ENCODE results near the gene BAHD1. TPM values are rescaled to one million over a fixed set of nuclear protein-coding genes. Genes with fewer than 3 reads are reported as not detected.
"Not testable (repeated sequence)": the region's sequence is repeated elsewhere in the genome, so short reads cannot be mapped to it uniquely, and the experiment has no call there.

The BAHD1 gene
- total RNA-seq, 1 donor from 2014 or later = 9.5 TPM

DNA sequence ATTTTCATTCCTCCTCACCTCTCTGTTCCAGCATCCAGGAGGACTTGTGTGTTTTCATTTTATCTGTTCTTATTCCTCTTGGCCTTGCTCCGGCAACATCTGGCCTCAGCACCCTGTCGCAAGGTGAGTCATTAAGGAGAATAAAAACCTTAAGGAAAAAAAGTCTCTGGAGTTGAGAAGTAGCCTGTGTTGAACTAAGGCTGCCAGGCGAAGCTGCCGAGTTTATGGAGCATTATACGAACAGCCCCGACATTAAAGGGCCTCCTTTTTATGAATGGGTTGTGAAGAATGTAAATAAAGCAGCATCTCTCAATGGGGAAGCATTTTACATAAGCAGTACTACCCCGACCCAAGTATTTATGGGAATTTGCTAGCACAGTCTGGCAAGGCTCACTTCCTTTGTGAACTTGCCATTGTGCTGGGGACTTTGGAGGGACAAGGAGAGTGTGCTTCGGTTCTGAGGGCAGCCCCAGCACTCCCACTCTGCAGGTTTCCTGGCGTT is 4.7 kb downstream of the BAHD1 start:
- no peak for DNase-seq

GRCh38 chr15:40446144-40446543 is 5.4 kb downstream of the BAHD1 start:
- no peak for DNase-seq

GRCh38 chr15:40448354-40448753 is 7.6 kb downstream of the BAHD1 start:
- DNase-seq = no peak

DNA sequence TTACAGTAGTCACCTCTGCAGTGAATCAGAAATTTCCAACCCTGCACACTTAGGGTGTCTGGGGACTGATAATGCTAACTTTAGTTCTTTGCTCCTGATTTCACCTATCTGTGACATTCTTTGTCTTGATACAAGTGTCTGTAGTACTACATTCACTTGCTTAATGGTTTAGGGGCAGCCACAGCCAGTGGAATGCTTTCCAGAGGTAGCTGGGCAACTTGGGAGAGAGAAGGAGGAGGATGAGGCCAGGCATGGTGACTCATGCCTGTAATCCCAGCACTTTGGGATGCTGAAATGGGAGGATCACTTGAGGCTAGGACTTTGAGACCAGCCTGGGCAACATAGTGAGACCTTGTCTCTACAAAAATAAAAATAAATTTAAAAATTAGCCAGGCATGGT is 8.5 kb downstream of the BAHD1 start:
- no peak for DNase-seq

DNA sequence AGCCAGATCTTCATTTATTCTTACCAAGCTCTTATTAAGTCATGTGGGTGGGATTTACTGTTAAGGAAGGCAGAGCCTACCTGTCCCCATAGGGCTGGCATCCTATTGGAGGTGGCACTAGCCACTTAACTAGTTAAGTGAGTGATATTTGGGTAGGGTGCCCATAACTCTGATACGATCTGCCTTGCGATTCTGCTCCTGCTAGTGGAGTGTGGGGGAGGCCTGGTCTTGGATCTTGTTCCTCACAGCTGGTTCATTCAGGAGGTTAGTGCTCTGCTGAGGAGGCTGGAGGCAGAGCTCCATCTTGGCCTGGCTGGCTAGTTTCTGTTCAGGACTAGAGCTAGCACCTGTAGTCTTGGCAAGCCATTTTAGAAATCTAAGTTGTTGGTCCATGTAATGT is 9.3 kb downstream of the BAHD1 start:
- no peak for DNase-seq

DNA sequence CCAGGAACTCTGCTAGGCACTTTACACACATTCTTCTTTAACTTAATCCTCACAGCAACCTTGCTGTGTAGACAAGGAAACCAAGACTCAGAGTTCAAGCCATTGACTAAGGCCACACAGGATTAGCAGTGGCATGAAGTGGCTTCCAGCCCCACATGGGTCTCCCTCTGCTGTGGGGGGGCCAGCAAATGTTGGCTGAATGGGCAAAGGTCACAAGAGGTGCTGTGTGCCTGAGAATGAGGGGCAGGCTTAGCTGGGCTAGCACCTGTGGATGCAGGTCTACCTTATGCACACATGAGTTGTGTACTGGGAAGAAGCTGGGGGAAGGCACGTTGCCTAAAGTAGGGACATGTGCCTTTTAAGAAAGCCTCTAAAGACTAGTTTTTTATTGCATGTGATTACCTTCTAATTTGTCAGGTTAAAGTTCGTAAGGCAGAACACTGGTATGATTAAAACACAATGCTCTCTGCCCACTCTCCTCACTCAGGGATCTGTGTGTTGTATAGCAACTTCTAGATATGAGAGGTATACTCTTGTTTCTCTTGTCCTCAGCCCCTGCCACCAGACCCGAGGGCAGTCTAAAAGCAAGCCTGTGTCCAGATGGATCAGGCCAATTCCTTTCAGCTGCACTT is 10.9 kb downstream of the BAHD1 start:
- no peak for DNase-seq

DNA sequence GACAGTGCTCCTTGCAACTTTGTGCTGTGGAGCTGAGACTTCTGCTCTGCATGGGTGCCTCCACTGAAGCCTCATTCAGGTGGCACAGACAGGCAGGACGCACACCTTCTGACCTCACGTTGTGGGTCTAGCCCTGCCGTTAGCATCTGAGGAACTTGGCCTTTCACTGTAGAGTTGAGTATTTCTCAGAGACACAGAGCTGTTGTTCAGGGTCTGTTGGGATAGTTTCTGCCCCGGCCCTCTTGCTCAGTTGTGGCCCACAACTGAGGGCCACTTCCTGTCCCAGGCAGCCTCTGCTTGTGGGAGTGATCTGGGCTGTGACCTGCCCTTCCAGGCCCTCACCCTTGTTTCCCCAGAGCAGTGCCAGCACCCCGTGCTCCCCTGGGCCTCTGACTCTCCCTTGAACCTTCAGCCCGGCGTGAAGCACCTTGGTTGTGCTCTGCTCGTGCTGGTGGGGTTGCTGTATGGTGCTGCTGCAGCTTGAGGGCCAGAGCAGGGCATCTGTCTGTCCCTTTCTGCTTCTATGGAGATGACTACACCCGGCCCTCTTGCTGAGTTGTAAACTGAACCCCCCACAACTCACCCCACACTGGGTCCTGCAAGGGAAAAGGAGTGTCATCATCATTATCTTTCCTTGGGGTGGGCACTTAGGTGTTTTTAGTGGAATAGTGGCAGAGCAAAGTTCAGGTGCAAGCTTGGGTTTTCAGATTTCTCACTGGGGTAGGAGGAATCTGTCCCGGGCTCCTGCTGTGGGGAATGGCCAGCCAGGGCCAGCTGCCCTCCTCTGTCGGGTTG is 11.7 kb downstream of the BAHD1 start:
- DNase-seq = no peak

GRCh38 chr15:40453941-40454340 is 13.2 kb downstream of the BAHD1 start:
- not testable (repeated sequence) for DNase-seq

- no peak for DNase-seq
Observed at GRCh38 chr15:40454904-40455391, 14.2 kb downstream of the BAHD1 start.

DNA sequence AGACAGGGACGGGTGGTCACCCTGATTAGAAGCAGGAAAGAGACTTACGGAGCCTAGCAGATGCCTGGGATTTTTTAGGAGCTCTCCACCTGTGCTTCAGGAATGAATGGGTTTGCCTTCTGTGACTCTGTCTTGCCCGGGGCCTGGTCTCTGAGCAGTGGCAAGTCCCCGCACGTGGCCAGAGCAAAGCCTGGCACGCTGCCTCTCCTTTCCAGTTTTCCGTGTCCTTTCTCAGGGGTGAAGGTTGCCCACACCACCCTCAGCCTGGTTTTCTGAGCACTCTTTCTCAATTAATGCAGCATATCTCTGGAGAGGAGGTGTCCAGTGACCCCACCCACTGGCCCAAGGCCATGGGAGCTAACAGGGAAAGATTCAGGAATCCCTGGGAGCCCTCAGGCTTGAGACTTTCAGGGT is 15.6 kb downstream of the BAHD1 start:
- DNase-seq = no peak

DNA sequence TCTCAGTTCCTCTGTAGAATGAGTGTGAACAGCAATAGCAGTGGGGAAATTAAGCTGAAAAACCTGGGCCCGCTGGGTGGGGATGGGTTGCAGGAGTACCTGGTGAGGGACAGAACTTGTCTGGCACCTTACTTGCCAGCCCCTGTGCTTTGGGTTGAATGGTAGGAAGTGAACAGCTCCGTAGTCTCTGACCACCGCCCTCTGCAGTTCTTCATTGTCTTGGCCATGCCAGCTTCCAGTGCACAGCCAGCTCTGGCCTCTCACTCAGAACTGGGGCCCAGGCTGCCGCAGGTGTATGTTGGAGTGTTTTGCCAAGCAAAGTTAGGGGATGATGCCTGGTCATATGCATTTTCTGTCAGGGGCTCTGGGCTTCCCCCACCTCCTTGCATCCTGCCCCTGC is 16.0 kb downstream of the BAHD1 start:
- DNase-seq = no peak

- DNase-seq = no peak
Observed at GRCh38 chr15:40458495-40459371, 18.0 kb downstream of the BAHD1 start.

DNA sequence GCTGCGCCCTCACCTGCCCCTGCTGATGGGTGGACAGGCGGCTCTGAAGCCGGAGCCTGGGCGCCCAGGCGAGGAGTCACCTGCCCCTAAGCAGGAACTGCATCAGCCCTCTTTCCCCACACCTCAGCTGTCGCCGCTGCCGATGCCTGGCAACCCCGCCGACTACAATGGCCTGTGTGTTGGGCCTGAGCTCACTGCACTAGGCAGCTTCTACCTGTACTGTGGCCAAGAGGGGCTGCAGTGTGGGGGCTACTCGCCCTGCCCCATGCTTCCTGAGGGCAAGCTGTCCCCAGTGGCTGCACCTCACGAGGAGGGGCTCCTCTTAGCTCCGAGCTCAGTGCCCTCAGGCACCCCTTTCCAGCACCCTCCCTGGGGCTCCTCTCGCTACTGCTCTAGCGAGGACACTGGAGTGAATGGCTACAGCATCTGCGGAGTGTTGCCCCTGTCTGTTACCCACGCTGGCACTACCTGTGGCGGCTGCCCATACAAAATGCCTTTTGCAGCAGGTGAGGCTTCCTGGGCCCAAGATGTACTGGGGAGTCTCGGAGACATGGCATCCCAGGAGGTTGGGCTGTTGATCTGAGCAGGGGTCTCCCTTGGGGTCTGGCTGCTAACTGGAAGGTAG is 18.8 kb downstream of the BAHD1 start:
- DNase-seq = no peak

- DNase-seq = no peak
Observed at GRCh38 chr15:40460404-40460803, 19.7 kb downstream of the BAHD1 start.

- DNase-seq = no peak
Observed at GRCh38 chr15:40461958-40462357, 21.2 kb downstream of the BAHD1 start.

DNA sequence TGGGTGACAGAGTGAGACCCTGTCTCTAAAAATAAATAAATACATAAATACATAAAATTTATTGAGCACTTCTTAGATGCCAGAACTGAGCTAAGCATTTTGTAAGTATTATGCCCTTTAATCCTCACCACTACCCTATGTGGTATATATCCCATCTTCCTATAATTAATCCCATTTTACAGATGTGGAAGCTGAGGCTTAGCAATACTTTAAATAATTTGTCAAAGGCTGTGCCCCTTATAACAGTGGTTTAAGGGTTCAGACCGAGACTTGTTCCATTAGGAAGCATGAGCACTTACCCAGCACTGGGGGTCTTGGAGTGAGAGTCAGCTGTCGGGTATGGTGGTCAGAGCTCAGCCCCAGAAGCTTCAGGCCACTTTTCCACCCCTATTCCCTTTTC is 22.5 kb downstream of the BAHD1 start:
- DNase-seq = no peak

DNA sequence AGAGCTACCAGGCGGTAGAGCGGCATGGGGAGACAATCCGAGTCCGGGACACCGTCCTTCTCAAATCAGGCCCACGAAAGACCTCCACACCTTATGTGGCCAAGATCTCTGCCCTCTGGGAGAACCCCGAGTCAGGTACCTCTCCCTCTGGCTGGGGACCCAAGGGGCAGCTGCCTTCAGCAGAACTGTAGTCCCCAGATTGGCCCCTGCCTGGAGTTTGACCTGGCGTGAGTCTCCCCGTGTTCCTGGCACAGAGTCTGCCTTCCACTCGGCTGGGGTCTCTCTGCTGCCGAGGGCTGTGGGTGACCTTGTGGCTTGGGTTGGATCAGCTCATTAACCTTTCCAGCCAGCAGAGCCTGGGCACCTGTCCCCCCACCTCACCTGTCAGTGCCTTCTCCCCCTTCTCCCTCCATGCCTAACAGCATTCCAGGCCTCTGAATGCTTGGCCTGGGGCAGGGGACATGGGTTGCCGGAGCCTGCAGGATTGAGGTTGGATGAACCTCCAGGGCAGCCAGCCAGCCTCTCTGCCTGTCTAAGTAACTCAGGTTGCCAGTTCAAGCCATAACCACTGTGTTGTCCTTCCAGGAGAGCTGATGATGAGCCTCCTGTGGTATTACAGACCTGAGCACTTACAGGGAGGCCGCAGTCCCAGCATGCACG is 23.3 kb downstream of the BAHD1 start:
- DNase-seq = no peak

DNA sequence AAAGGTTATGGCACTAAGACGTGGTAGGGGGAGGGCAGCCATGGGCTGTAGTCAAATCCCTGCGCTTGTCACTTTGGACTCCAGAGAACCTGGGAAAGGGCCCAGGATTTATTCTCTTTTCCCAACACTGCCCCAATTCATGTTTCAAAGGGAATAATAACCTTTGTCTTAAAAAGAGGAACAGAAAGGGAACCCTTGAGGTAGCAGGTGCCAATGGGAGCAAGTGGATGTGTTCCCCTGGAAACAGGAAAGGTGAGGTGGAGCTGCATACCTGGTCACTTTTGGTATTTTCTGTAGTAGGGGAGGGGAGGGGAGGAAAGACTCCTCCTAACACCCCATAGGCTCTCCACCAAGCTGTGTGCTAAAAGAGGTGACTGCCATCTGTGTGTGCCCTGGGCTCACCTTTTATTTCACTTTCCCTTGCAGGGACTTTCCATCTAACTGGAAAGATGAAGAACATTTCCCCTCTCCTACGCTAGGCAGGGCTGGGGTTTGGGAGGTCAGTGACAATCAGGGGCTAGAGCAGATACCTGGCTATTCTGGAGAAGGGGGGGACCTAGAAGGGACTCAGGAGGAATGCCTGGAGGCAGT is 23.9 kb downstream of the BAHD1 start:
- DNase-seq = no peak

GRCh38 chr15:40465939-40466338 is 25.2 kb downstream of the BAHD1 start:
- DNase-seq = no peak

GRCh38 chr15:40466426-40467260 is 25.9 kb downstream of the BAHD1 start:
- no peak for DNase-seq

DNA sequence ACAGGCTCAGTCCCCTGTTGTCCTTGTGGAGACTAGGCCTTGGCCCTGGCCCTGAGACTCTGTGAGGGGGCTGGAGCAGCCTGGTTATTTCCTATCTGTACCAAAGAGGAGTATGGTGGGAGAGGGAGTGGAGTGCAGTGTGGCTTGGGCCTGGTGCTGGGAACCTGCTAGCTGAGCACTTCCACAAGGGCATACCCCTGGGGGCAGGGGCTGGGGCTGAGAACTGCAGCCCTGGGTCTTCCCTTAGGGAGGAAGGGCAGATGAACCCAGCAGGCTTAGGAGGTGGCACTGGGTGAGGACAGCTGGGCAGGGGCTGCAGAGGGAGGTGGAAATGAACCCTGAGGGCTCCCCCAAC is 26.5 kb downstream of the BAHD1 start:
- no peak for DNase-seq

All from dermis blood vessel endothelial cell (primary cell).